DOHH2 (cell line): ENCODE results near the gene TMEM33.

Experiments
- EZH2phosphoT487 ChIP-seq: fragments of 200-600 bp; sonication (generic); IDR thresholded peaks from 2 replicates; pipeline ENCODE4 v1.6.1; 2017; ENCODE audit warnings: borderline replicate concordance, mild to moderate bottlenecking, antibody characterized with exemption, low read length, moderate library complexity, mixed read lengths
- TF ChIP-seq, protein P1 (sequence below): fragments of 200-600 bp; sonication (generic); IDR thresholded peaks from one replicate; pipeline ENCODE4 v1.5.1; 2014; ENCODE audit warnings: antibody characterized with exemption, mild to moderate bottlenecking, low read depth, low read length; ENCODE audit not compliant: poor library complexity, severe bottlenecking

- TF ChIP-seq, protein P1, sequence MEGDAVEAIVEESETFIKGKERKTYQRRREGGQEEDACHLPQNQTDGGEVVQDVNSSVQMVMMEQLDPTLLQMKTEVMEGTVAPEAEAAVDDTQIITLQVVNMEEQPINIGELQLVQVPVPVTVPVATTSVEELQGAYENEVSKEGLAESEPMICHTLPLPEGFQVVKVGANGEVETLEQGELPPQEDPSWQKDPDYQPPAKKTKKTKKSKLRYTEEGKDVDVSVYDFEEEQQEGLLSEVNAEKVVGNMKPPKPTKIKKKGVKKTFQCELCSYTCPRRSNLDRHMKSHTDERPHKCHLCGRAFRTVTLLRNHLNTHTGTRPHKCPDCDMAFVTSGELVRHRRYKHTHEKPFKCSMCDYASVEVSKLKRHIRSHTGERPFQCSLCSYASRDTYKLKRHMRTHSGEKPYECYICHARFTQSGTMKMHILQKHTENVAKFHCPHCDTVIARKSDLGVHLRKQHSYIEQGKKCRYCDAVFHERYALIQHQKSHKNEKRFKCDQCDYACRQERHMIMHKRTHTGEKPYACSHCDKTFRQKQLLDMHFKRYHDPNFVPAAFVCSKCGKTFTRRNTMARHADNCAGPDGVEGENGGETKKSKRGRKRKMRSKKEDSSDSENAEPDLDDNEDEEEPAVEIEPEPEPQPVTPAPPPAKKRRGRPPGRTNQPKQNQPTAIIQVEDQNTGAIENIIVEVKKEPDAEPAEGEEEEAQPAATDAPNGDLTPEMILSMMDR: no peak
- TF ChIP-seq EZH2phosphoT487: no peak
These were observed 46.2 kb downstream of the TMEM33 start, which contains the start of gene DCAF4L1 for GRCh38 chr4:41981456-41981855.
